Measurements from ENCODE around the gene SASH1.

DNA sequence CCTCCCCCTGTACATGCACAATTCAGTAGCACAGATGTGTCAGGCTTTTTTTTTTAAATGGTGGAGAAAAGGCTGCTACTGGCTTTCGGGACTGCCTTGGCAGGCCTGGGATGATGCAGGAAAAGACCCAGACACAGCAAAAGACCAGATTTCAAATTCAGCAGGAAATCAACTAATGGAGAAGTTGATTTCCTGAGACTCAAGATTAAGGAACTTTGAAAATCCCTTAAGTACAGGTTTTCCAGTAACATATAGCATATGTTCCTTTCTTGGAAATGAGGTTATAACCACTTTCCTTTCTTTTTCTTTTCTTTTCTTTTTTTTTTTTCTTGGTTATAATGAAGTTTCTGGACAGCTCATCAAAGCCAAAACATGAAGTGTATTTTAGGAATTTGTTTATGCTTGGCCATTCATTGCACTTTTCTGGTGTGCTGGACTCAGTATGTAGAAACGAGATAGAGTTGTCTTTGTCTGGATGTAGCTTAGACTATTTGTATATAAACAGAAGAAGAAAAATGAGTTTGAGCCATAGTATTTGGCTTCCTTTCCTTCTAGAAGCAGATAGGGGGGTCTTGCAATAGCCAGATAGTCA is 119.4 kb downstream of the SASH1 start:
- TF ChIP-seq, protein P1, sequence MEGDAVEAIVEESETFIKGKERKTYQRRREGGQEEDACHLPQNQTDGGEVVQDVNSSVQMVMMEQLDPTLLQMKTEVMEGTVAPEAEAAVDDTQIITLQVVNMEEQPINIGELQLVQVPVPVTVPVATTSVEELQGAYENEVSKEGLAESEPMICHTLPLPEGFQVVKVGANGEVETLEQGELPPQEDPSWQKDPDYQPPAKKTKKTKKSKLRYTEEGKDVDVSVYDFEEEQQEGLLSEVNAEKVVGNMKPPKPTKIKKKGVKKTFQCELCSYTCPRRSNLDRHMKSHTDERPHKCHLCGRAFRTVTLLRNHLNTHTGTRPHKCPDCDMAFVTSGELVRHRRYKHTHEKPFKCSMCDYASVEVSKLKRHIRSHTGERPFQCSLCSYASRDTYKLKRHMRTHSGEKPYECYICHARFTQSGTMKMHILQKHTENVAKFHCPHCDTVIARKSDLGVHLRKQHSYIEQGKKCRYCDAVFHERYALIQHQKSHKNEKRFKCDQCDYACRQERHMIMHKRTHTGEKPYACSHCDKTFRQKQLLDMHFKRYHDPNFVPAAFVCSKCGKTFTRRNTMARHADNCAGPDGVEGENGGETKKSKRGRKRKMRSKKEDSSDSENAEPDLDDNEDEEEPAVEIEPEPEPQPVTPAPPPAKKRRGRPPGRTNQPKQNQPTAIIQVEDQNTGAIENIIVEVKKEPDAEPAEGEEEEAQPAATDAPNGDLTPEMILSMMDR (IDR thresholded peaks at IDR 0.05) = no peak
- TF ChIP-seq POLR2AphosphoS5 (IDR thresholded peaks at IDR 0.05) = no peak
